ENCODE results near the gene ZNF574. TPM values are rescaled to one million over a fixed set of nuclear protein-coding genes. Genes with fewer than 3 reads are reported as not detected.

Gene ZNF574
- total RNA-seq, 1 donor from 2014 or later, result 16.7 TPM

GRCh38 chr19:42066075-42066754 is 9.8 kb upstream of the ZNF574 start:
- Mint-ChIP-seq H3K27me3 (peaks cover 4% of the 10 kb centered on the region), H3K27ac (no peak overlapping the region), H3K4me3 (no peak overlapping the region), H3K4me1 (peaks cover 3% of the 10 kb centered on the region), H3K9me3 (no peaks in the 10 kb centered on the region), H3K36me3 (ENCODE audit: low read depth) (no peaks in the 10 kb centered on the region)
- no peak for DNase-seq
- intact Hi-C loops (cut with micrococcal nuclease), result no loop called here

GRCh38 chr19:42067315-42067888 is 8.6 kb upstream of the ZNF574 start:
- no peak for DNase-seq
- H3K4me3 Mint-ChIP-seq, result no peak overlapping the region
- intact Hi-C loops (cut with micrococcal nuclease), result no loop called here
- H3K27me3 Mint-ChIP-seq, result peaks cover 7% of the 10 kb centered on the region
- no peaks in the 10 kb centered on the region for H3K36me3 Mint-ChIP-seq (ENCODE audit: low read depth)
- H3K9me3 Mint-ChIP-seq, result no peaks in the 10 kb centered on the region
- no peak overlapping the region for H3K27ac Mint-ChIP-seq
- H3K4me1 Mint-ChIP-seq, result peaks cover 3% of the 10 kb centered on the region

GRCh38 chr19:42068361-42068755 is 7.6 kb upstream of the ZNF574 start:
- H3K4me3 Mint-ChIP-seq, result no peak overlapping the region
- peaks cover 7% of the 10 kb centered on the region for H3K27me3 Mint-ChIP-seq
- H3K36me3 Mint-ChIP-seq (ENCODE audit: low read depth), result no peaks in the 10 kb centered on the region
- no peak for DNase-seq
- intact Hi-C loops (cut with micrococcal nuclease), result no loop called here
- H3K9me3 Mint-ChIP-seq, result no peaks in the 10 kb centered on the region
- no peak overlapping the region for H3K27ac Mint-ChIP-seq
- H3K4me1 Mint-ChIP-seq, result peaks cover 7% of the 10 kb centered on the region

GRCh38 chr19:42068756-42069571 is 7.0 kb upstream of the ZNF574 start:
- Mint-ChIP-seq H3K9me3 (no peaks in the 10 kb centered on the region), H3K27ac (no peak overlapping the region), H3K36me3 (ENCODE audit: low read depth) (no peaks in the 10 kb centered on the region), H3K27me3 (peaks cover 7% of the 10 kb centered on the region), H3K4me1 (peaks cover 7% of the 10 kb centered on the region), H3K4me3 (no peak overlapping the region)
- intact Hi-C loops (cut with micrococcal nuclease), result no loop called here
- DNase-seq, result no peak

- Mint-ChIP-seq H3K9me3 (no peaks in the 10 kb centered on the region), H3K36me3 (ENCODE audit: low read depth) (no peaks in the 10 kb centered on the region), H3K4me3 (peak within 1 kb of the TSS; percentile 39), H3K27me3 (peaks cover 7% of the 10 kb centered on the region), H3K27ac (no peak within 1 kb of the TSS), H3K4me1 (peaks cover 10% of the 10 kb centered on the region)
- intact Hi-C loops (cut with micrococcal nuclease), result no loop called here
- DNase-seq, result no peak
Observed at GRCh38 chr19:42069619-42070351, 6.2 kb upstream of the ZNF574 start, which contains the start of gene GRIK5. Gene GRIK5 (minus strand): TSS chr19:42070206. CDS start chr19:42065770, 4,436 bp downstream.

GRCh38 chr19:42071247-42071646 is 4.7 kb upstream of the ZNF574 start:
- intact Hi-C loops (cut with micrococcal nuclease), result no loop called here
- H3K27me3 Mint-ChIP-seq, result peaks cover 7% of the 10 kb centered on the region
- H3K36me3 Mint-ChIP-seq (ENCODE audit: low read depth), result peaks cover 6% of the 10 kb centered on the region
- no peaks in the 10 kb centered on the region for H3K9me3 Mint-ChIP-seq
- peaks cover 18% of the 10 kb centered on the region for H3K4me1 Mint-ChIP-seq
- H3K4me3 Mint-ChIP-seq, result no peak overlapping the region
- no peak for DNase-seq
- H3K27ac Mint-ChIP-seq, result peak overlapping the region; percentile 56

GRCh38 chr19:42074513-42075363 is 1.2 kb upstream of the ZNF574 start:
- H3K27ac Mint-ChIP-seq, result peak overlapping the region; percentile 100
- intact Hi-C loops (cut with micrococcal nuclease), result no loop called here
- peak overlapping the region; percentile 99 for H3K4me3 Mint-ChIP-seq
- DNase-seq, result peak; percentile 76
- H3K9me3 Mint-ChIP-seq, result no peaks in the 10 kb centered on the region
- H3K36me3 Mint-ChIP-seq (ENCODE audit: low read depth), result peaks cover 24% of the 10 kb centered on the region
- H3K4me1 Mint-ChIP-seq, result peaks cover 37% of the 10 kb centered on the region
- peaks cover 7% of the 10 kb centered on the region for H3K27me3 Mint-ChIP-seq

GRCh38 chr19:42075364-42075615 is 676 bp upstream of the ZNF574 start:
- peaks cover 36% of the 10 kb centered on the region for H3K4me1 Mint-ChIP-seq
- H3K27me3 Mint-ChIP-seq, result peaks cover 6% of the 10 kb centered on the region
- peaks cover 29% of the 10 kb centered on the region for H3K36me3 Mint-ChIP-seq (ENCODE audit: low read depth)

GRCh38 chr19:42076380-42076944 is 496 bp downstream of the ZNF574 start:
- Mint-ChIP-seq H3K27ac (peak overlapping the region; percentile 83), H3K4me3 (peak overlapping the region; percentile 99), H3K9me3 (no peaks in the 10 kb centered on the region), H3K4me1 (peaks cover 37% of the 10 kb centered on the region), H3K27me3 (peaks cover 2% of the 10 kb centered on the region), H3K36me3 (ENCODE audit: low read depth) (peaks cover 34% of the 10 kb centered on the region)
- intact Hi-C loops (cut with micrococcal nuclease), result no loop called here
- DNase-seq, result no peak

More at GRCh38 chr19:42075364-42075615, 676 bp upstream of the ZNF574 start:
- DNase-seq, result no peak
- Mint-ChIP-seq H3K4me3 (peak overlapping the region; percentile 99), H3K27ac (peak overlapping the region; percentile 100), H3K9me3 (no peaks in the 10 kb centered on the region)
- intact Hi-C loops (cut with micrococcal nuclease), result no loop called here

- Mint-ChIP-seq H3K9me3 (no peaks in the 10 kb centered on the region), H3K4me3 (peak overlapping the region; percentile 99), H3K27ac (peak overlapping the region; percentile 50), H3K36me3 (ENCODE audit: low read depth) (peaks cover 43% of the 10 kb centered on the region), H3K4me1 (peaks cover 39% of the 10 kb centered on the region), H3K27me3 (no peaks in the 10 kb centered on the region)
- DNase-seq, result no peak
- intact Hi-C loops (cut with micrococcal nuclease), result no loop called here
Observed at GRCh38 chr19:42078058-42078457, 2.1 kb downstream of the ZNF574 start.

GRCh38 chr19:42078538-42079275 is 2.7 kb downstream of the ZNF574 start:
- Mint-ChIP-seq H3K27ac (no peak overlapping the region), H3K9me3 (no peaks in the 10 kb centered on the region), H3K4me3 (peak overlapping the region; percentile 99), H3K4me1 (peaks cover 38% of the 10 kb centered on the region), H3K36me3 (ENCODE audit: low read depth) (peaks cover 43% of the 10 kb centered on the region), H3K27me3 (no peaks in the 10 kb centered on the region)
- intact Hi-C loops (cut with micrococcal nuclease), result no loop called here
- no peak for DNase-seq

- peak overlapping the region; percentile 17 for H3K27ac Mint-ChIP-seq
- intact Hi-C loops (cut with micrococcal nuclease), result no loop called here
- no peak for DNase-seq
- H3K9me3 Mint-ChIP-seq, result no peaks in the 10 kb centered on the region
- peaks cover 43% of the 10 kb centered on the region for H3K36me3 Mint-ChIP-seq (ENCODE audit: low read depth)
- peaks cover 38% of the 10 kb centered on the region for H3K4me1 Mint-ChIP-seq
- H3K4me3 Mint-ChIP-seq, result no peak overlapping the region
- H3K27me3 Mint-ChIP-seq, result no peaks in the 10 kb centered on the region
Observed at GRCh38 chr19:42079276-42079669, 3.3 kb downstream of the ZNF574 start.
